ENCODE results near the gene CAVIN2. TPM values are rescaled to one million over a fixed set of nuclear protein-coding genes. Genes with fewer than 3 reads are reported as not detected.

Gene CAVIN2
- total and polyA plus RNA-seq, 7 donors, result 1.4 to 201 (median 138) TPM

GRCh38 chr2:191845876-191846514, 893 bp downstream of the CAVIN2 start:
- H3K4me3 ChIP-seq, result peak overlapping the region; percentile 49 to 72 (median 66)
- 45 to 85% methylated on average over 11 of the region's 11 CpGs for WGBS, 2 donors
- H3K36me3 ChIP-seq, result no peaks in the 10 kb centered on the region
- H3K27ac ChIP-seq, result peak overlapping the region; percentile 85 to 93 (median 90)
- intact Hi-C loops (cut with DNase I), result loop anchor here (2.0 to 5.0 kb wide), 2 partner anchors 106 to 167 kb away; partner anchors contain the start of gene NABP1
- H3K9me3 ChIP-seq, result no peaks in the 10 kb centered on the region
- no peaks in the 10 kb centered on the region for H3K27me3 ChIP-seq
- H3K4me1 ChIP-seq, result peaks cover 0 to 54% (median 32%) of the 10 kb centered on the region in 4 donors
- no peak for TF ChIP-seq CTCF (IDR thresholded peaks at IDR 0.05)
- no peak for TF ChIP-seq POLR2AphosphoS5 (IDR thresholded peaks at IDR 0.05)
- TF ChIP-seq EP300 (IDR thresholded peaks at IDR 0.05), result no peak
- TF ChIP-seq POLR2A (IDR thresholded peaks at IDR 0.05), result no peak
- DNase-seq, result no peak

DNA sequence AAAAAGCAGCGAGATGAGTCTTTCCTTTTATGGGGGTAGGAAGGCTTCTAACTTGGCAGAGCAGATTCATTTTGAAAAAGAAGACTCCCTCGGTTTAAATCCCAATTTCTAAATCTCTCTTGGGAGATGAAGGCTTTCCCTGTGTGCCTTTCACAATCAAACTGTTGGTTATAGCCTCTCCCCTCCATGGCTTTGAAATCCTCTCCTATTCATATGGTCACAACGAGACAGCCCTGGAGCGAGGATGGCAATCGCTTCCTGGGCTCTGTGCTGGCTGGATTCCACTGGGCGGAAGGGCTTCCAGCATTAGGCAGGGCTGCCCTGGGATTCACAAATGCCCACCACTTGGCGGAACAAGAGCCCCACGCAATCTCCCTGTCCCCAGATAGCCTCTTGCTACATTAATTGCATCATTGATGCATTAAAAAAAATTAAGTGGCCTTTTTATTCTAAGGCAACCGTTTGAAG, 1.6 kb downstream of the CAVIN2 start:
- Histone ChIP-seq H3K9me3 (no peaks in the 10 kb centered on the region), H3K4me1 (peaks cover 0 to 61% (median 39%) of the 10 kb centered on the region in 4 donors), H3K27ac (peak overlapping the region; percentile 85 to 93 (median 90)), H3K36me3 (no peaks in the 10 kb centered on the region), H3K27me3 (no peaks in the 10 kb centered on the region), H3K4me3 (peak overlapping the region; percentile 49 to 72 (median 66))
- intact Hi-C loops (cut with DNase I), result loop anchor here (5.0 kb wide), 1 partner anchor 107 kb away; no protein-coding TSS in a partner anchor
- peak; percentile 83 for DNase-seq
- TF ChIP-seq POLR2A (IDR thresholded peaks at IDR 0.05) (no peak), EP300 (IDR thresholded peaks at IDR 0.05) (peak in 1 of 4 donors; percentile 4), POLR2AphosphoS5 (IDR thresholded peaks at IDR 0.05) (peak; percentile 4 to 63 (median 44))
- 39 to 73% methylated on average over 9 of the region's 9 CpGs for WGBS, 2 donors

DNA sequence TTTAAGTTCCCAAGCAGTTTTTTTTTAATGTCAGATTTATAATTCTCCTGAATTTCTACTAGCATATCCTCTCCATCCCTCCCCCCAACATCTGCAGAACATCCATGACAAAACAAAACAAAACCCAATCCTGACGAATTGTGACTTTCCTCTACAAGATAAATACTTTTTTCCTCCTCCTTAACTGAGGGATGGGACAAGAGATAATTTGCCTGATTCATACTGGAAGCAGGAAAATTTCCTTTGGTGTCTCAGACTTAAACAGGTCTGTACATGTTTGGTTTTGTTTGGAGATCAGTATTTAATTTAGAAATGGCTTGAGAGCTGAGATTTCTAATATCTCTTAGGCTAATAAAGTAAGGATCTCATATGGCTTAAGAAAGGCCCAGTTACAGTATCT, 2.2 kb downstream of the CAVIN2 start:
- H3K4me3 ChIP-seq, result peak overlapping the region; percentile 49 to 72 (median 66)
- peak overlapping the region; percentile 85 to 93 (median 90) for H3K27ac ChIP-seq
- peaks cover 0 to 67% (median 45%) of the 10 kb centered on the region in 4 donors for H3K4me1 ChIP-seq
- no peaks in the 10 kb centered on the region for H3K27me3 ChIP-seq
- intact Hi-C loops (cut with DNase I), result loop anchor here (5.0 kb wide), 1 partner anchor 108 kb away; no protein-coding TSS in a partner anchor
- 49 to 66% methylated on average over 1 of the region's 1 CpG for WGBS, 2 donors
- H3K9me3 ChIP-seq, result no peaks in the 10 kb centered on the region
- DNase-seq, result no peak
- TF ChIP-seq EP300 (IDR thresholded peaks at IDR 0.05) (no peak), POLR2AphosphoS5 (IDR thresholded peaks at IDR 0.05) (no peak), CTCF (IDR thresholded peaks at IDR 0.05) (no peak), POLR2A (IDR thresholded peaks at IDR 0.05) (no peak)
- no peaks in the 10 kb centered on the region for H3K36me3 ChIP-seq

DNA sequence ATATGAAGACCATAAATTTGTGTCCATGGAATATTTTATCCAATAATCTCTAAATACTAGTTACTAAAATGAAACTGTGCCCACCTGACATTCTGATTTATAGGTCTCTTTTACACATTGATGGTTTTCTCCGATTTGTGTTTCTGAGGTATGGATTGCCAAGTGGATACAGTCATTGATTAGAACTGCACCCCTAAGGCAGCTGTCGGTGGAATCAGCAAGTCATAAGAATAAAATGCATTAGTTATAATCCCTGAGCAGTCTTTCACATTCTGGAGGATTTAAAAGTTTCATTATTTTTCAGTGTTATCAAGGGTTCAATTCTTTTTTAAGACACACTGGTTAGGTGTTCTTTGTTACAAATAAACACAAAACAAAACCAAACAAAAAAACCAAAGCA, 6.0 kb downstream of the CAVIN2 start:
- TF ChIP-seq POLR2AphosphoS5 (IDR thresholded peaks at IDR 0.05) (no peak), EP300 (IDR thresholded peaks at IDR 0.05) (no peak), CTCF (IDR thresholded peaks at IDR 0.05) (no peak), POLR2A (IDR thresholded peaks at IDR 0.05) (no peak)
- Histone ChIP-seq H3K27ac (peak overlapping the region in 2 of 4 donors; percentile 50 to 93), H3K4me1 (peaks cover 0 to 68% (median 49%) of the 10 kb centered on the region in 4 donors), H3K36me3 (peaks cover 0 to 13% (median 8%) of the 10 kb centered on the region in 4 donors), H3K4me3 (peak overlapping the region in 1 of 4 donors; percentile 64), H3K9me3 (no peaks in the 10 kb centered on the region), H3K27me3 (no peaks in the 10 kb centered on the region)
- intact Hi-C loops (cut with DNase I), result no loop called here
- WGBS, 2 donors, result 73 to 89% methylated on average over 2 of the region's 2 CpGs
- no peak for DNase-seq
